HCT116 (cell line): ENCODE results near the gene SLITRK1. TPM values are rescaled to one million over a fixed set of nuclear protein-coding genes. Genes with fewer than 3 reads are reported as not detected.

ENCODE experiments used
- ATAC-seq: fragments of 200-7000 bp; cut with Tn5 transposase; 2 replicates; pipeline ENCODE4 v1.9.1; 2020; ENCODE audit warnings: mild to moderate bottlenecking, moderate library complexity
- BruUV-seq: library from RNA; stranded (reverse); fragments of 400-500 nt; replicated peaks from 2 replicates; lab custom pipeline; 2021; lab: Mats Ljungman, UMichigan
- CTCF ChIA-PET: fragments of 300-600 bp; sonication (Branson Sonifier 250); formaldehyde crosslinking; loops from one replicate; lab custom pipeline; 2021; ENCODE audit warnings: antibody characterized with exemption; lab: Charles Lee
- POLR2A ChIA-PET: fragments of 300-600, 350-600 bp; sonication (Branson Sonifier 250); formaldehyde crosslinking; loops from one replicate; lab custom pipeline; 2021; ENCODE audit warnings: antibody characterized with exemption; lab: Charles Lee
- RAD21 ChIA-PET, 2 experiments: fragments of 300-600 bp; sonication (Branson Sonifier 250); formaldehyde crosslinking; loops; one replicate each; lab custom pipeline; 2023; ENCODE audit warnings: low total read pairs in 2 of 2; ENCODE audit not compliant: uncharacterized antibody in 2 of 2, unreplicated experiment in 2 of 2, low non-redundant PET in 1 of 2; lab: Charles Lee
- DNase-seq: peaks from one replicate; pipeline ENCODE4 v3.0.0-alpha.2; 2010; ENCODE audit warnings: low read depth, low spot score
- H2AFZ ChIP-seq: fragments of 200-600 bp; shearing (Covaris generic), sonication (generic); 2 replicates; pipeline ENCODE4 v1.6.1; 2017; ENCODE audit warnings: low read depth, mixed run types, mixed read lengths, antibody characterized with exemption, low read length; ENCODE audit not compliant: poor library complexity, severe bottlenecking
- H3K27ac ChIP-seq: 2 replicates; pipeline ENCODE4 v1.5.1; 2012; ENCODE audit warnings: low read depth, low read length
- H3K27me3 ChIP-seq: fragments of 200-600 bp; sonication (generic); 2 replicates; pipeline ENCODE4 v1.6.1; 2016; ENCODE audit warnings: mixed run types, low read length, mixed read lengths; ENCODE audit not compliant: insufficient read depth
- H3K36me3 ChIP-seq, 2 experiments: fragments of 200-500 bp in 1 of 2; fragments of 200-600 bp in 1 of 2; sonication (Bioruptor generic) in 1 of 2; sonication (generic) in 1 of 2; 2 replicates each; pipeline versions ENCODE4 v1.5.1 to v1.6.1; 2014 to 2016; ENCODE audit warnings: low read length in 2 of 2, inconsistent platforms in 1 of 2, mixed read lengths in 1 of 2, mixed run types in 1 of 2; ENCODE audit not compliant: insufficient read depth in 2 of 2, control insufficient read depth in 1 of 2
- H3K4me1 ChIP-seq, 2 experiments: fragments of 200-600 bp in 1 of 2; sonication (generic) in 1 of 2; 2 replicates each; pipeline versions ENCODE4 v1.5.1 to v1.6.1; 2012 to 2017; ENCODE audit warnings: low read length in 2 of 2, inconsistent platforms in 1 of 2, mild to moderate bottlenecking in 1 of 2, mixed read lengths in 1 of 2, mixed run types in 1 of 2, moderate library complexity in 1 of 2; ENCODE audit not compliant: insufficient read depth in 2 of 2, control insufficient read depth in 1 of 2
- H3K4me2 ChIP-seq: fragments of 200-600 bp; sonication (generic); 2 replicates; pipeline ENCODE4 v1.6.1; 2017; ENCODE audit warnings: mixed run types, low read length, mixed read lengths
- H3K4me3 ChIP-seq, 2 experiments: fragments of 200-600 bp in 1 of 2; sonication (generic) in 1 of 2; replicated peaks in 1 of 2; 2 replicates each; pipeline ENCODE4 v1.5.1; 2011 to 2016; ENCODE audit warnings: low read length in 2 of 2, control low read depth in 1 of 2, low read depth in 1 of 2, mild to moderate bottlenecking in 1 of 2, mixed read lengths in 1 of 2, mixed run types in 1 of 2
- H3K79me2 ChIP-seq: fragments of 200-600 bp; sonication (generic); 2 replicates; pipeline ENCODE4 v1.6.1; 2017; ENCODE audit warnings: mild to moderate bottlenecking, mixed run types, low read length, moderate library complexity, mixed read lengths; ENCODE audit not compliant: insufficient read depth
- H3K9ac ChIP-seq: fragments of 200-600 bp; sonication (generic); 2 replicates; pipeline ENCODE4 v1.6.1; 2016; ENCODE audit warnings: low read length, mixed read lengths
- H3K9me2 ChIP-seq: fragments of 200-600 bp; sonication (generic), shearing (Covaris generic); 2 replicates; pipeline ENCODE4 v1.6.1; 2017; ENCODE audit warnings: mixed run types, mild to moderate bottlenecking, moderate library complexity; ENCODE audit not compliant: insufficient read depth
- H3K9me3 ChIP-seq, 2 experiments: fragments of 200-500 bp in 1 of 2; fragments of 200-600 bp in 1 of 2; sonication (Bioruptor generic) in 1 of 2; sonication (generic) in 1 of 2; 2 replicates each; pipeline ENCODE4 v1.6.1; 2014 to 2017; ENCODE audit warnings: low read length in 2 of 2, mixed read lengths in 2 of 2, inconsistent platforms in 1 of 2, low read depth in 1 of 2, mild to moderate bottlenecking in 1 of 2, mixed run types in 1 of 2, moderate library complexity in 1 of 2; ENCODE audit not compliant: control insufficient read depth in 1 of 2, insufficient read depth in 1 of 2
- H4K20me1 ChIP-seq: fragments of 200-600 bp; sonication (generic), shearing (Covaris generic); 2 replicates; pipeline ENCODE4 v1.6.1; 2017; ENCODE audit warnings: mixed run types, mild to moderate bottlenecking, moderate library complexity; ENCODE audit not compliant: insufficient read depth
- CBX3 ChIP-seq: IDR thresholded peaks from 2 replicates; pipeline ENCODE4 v1.6.1; 2012; ENCODE audit warnings: low read depth
- CEBPB ChIP-seq: IDR thresholded peaks from 2 replicates; pipeline ENCODE4 v1.6.1; 2012; ENCODE audit warnings: low read depth
- EGR1 ChIP-seq: IDR thresholded peaks from 2 replicates; pipeline ENCODE4 v1.6.1; 2012; ENCODE audit warnings: low read depth
- ELF1 ChIP-seq: IDR thresholded peaks from 2 replicates; pipeline ENCODE4 v1.6.1; 2012; ENCODE audit warnings: low read depth, borderline replicate concordance
- EZH2 ChIP-seq: fragments of 200-600 bp; sonication (generic); IDR thresholded peaks from 2 replicates; pipeline ENCODE4 v1.6.1; 2017; ENCODE audit warnings: antibody characterized with exemption, mixed run types
- EZH2phosphoT487 ChIP-seq: fragments of 200-600 bp; IDR thresholded peaks from 2 replicates; pipeline ENCODE4 v1.6.1; 2018; ENCODE audit warnings: antibody characterized with exemption, borderline replicate concordance
- POLR2A ChIP-seq: IDR thresholded peaks from 2 replicates; pipeline ENCODE4 v1.7.0; 2011; ENCODE audit warnings: borderline replicate concordance; ENCODE audit not compliant: insufficient read depth, insufficient read length; ENCODE audit errors: extremely low read depth
- POLR2AphosphoS5 ChIP-seq: IDR thresholded peaks from 2 replicates; pipeline ENCODE4 v1.6.1; 2011; ENCODE audit warnings: mild to moderate bottlenecking, low read depth, low read length, moderate library complexity
- RAD21 ChIP-seq: IDR thresholded peaks from 2 replicates; pipeline ENCODE4 v1.6.1; 2012; ENCODE audit warnings: low read depth, mild to moderate bottlenecking
- SP1 ChIP-seq: IDR thresholded peaks from 2 replicates; pipeline ENCODE4 v1.6.1; 2012; ENCODE audit warnings: low read depth
- SRF ChIP-seq: IDR thresholded peaks from 2 replicates; pipeline ENCODE4 v1.6.1; 2012; ENCODE audit warnings: low read depth
- ZBTB33 ChIP-seq: IDR thresholded peaks from 2 replicates; pipeline ENCODE4 v1.6.1; 2011; ENCODE audit warnings: mild to moderate bottlenecking, low read length, moderate library complexity; ENCODE audit not compliant: insufficient replicate concordance; ENCODE audit errors: extremely low read depth
- ZFX ChIP-seq: fragments of 450-650 bp; IDR thresholded peaks from 2 replicates; pipeline ENCODE4 v1.6.1; 2017
- intact Hi-C: fragments of 100-400 bp; cut with micrococcal nuclease; formaldehyde crosslinking; loops from 2 replicates; pipeline ENCODE4 v1.10.0; 2022
- total RNA-seq: library from RNA; stranded (reverse); gene quantifications from one replicate; pipeline ENCODE4 v1.2.1, GENCODE V29; 2021; ENCODE audit not compliant: unreplicated experiment
- TF ChIP-seq, protein P1 (sequence below): IDR thresholded peaks from 2 replicates; pipeline ENCODE4 v1.6.1; 2012; ENCODE audit warnings: low read depth
- TF ChIP-seq, protein P2 (sequence below): IDR thresholded peaks from 2 replicates; pipeline ENCODE4 v1.6.1; 2012
- TF ChIP-seq, protein P3 (sequence below): IDR thresholded peaks from 2 replicates; pipeline ENCODE4 v1.6.1; 2012

SLITRK1 gene
- total RNA-seq, 1 experiment from 2014 or later = not detected

DNA sequence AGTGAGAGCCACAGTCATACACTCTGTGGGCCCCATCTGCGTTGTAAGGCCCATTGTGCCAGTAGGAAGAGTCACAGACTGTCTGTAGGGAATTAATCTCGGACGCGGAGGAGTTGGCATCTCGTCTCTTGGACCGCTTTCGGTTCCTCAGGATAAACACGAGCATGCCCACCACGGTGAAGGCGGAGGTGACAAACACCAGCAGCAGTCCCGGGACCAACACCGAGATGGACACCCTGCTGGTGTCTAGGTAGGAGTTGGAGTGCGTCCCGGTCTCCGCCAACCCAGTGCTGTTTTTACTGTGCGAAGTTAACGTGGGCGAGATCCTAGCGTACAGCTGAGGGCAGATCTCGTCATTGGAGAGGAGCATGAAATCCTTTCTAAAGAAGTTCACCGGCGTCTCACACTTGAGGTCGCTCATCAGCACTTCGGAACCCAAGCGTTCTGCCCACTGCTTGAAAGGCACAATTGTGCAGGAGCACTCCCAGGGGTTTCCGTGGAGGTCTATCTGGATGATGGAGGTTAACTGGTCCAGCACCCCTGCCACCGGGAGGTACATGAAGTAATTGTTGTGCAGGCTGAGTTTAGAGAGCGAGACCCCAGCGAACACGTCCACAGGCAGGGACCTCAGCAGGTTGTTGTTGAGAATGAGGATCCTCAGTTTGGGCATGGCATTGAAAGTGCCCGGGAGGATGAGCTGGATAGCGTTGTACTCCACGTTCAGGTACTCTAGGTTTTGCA is 2.7 kb downstream of the SLITRK1 start:
- Histone ChIP-seq H3K9ac (no peak overlapping the region), H3K79me2 (no peaks in the 10 kb centered on the region), H3K9me3 (no peaks in the 10 kb centered on the region), H3K27me3 (no peaks in the 10 kb centered on the region), H3K4me1 (no peaks in the 10 kb centered on the region), H3K9me2 (no peaks in the 10 kb centered on the region; the same call in 1 of the 2 replicates), H3K27ac (no peak overlapping the region), H3K36me3 (no peaks in the 10 kb centered on the region), H2AFZ (no peak overlapping the region), H3K4me2 (no peak overlapping the region), H4K20me1 (no peaks in the 10 kb centered on the region), H3K4me3 (no peak overlapping the region)
- BruUV-seq = no TSS peak
- POLR2A ChIA-PET = no interaction called here
- DNase-seq = no peak
- RAD21 ChIA-PET = no interaction called here
- CTCF ChIA-PET = no interaction called here
- ATAC-seq = no peak
- intact Hi-C loops = no loop called here
- TF ChIP-seq ZBTB33 (no peak), ZFX (no peak), SP1 (no peak), EGR1 (no peak), EZH2phosphoT487 (no peak), CEBPB (no peak), ELF1 (no peak), SRF (no peak), EZH2 (no peak), RAD21 (no peak), POLR2A (no peak), POLR2AphosphoS5 (no peak), CBX3 (no peak)
- TF ChIP-seq, protein P1, sequence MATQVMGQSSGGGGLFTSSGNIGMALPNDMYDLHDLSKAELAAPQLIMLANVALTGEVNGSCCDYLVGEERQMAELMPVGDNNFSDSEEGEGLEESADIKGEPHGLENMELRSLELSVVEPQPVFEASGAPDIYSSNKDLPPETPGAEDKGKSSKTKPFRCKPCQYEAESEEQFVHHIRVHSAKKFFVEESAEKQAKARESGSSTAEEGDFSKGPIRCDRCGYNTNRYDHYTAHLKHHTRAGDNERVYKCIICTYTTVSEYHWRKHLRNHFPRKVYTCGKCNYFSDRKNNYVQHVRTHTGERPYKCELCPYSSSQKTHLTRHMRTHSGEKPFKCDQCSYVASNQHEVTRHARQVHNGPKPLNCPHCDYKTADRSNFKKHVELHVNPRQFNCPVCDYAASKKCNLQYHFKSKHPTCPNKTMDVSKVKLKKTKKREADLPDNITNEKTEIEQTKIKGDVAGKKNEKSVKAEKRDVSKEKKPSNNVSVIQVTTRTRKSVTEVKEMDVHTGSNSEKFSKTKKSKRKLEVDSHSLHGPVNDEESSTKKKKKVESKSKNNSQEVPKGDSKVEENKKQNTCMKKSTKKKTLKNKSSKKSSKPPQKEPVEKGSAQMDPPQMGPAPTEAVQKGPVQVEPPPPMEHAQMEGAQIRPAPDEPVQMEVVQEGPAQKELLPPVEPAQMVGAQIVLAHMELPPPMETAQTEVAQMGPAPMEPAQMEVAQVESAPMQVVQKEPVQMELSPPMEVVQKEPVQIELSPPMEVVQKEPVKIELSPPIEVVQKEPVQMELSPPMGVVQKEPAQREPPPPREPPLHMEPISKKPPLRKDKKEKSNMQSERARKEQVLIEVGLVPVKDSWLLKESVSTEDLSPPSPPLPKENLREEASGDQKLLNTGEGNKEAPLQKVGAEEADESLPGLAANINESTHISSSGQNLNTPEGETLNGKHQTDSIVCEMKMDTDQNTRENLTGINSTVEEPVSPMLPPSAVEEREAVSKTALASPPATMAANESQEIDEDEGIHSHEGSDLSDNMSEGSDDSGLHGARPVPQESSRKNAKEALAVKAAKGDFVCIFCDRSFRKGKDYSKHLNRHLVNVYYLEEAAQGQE = no peak
- TF ChIP-seq, protein P2, sequence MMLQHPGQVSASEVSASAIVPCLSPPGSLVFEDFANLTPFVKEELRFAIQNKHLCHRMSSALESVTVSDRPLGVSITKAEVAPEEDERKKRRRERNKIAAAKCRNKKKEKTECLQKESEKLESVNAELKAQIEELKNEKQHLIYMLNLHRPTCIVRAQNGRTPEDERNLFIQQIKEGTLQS = no peak
- TF ChIP-seq, protein P3, sequence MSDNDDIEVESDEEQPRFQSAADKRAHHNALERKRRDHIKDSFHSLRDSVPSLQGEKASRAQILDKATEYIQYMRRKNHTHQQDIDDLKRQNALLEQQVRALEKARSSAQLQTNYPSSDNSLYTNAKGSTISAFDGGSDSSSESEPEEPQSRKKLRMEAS = no peak
- TF ChIP-seq, all 23 proteins: peak for 0
